Gastroesophageal sphincter (tissue), 4 donors: Measurements from ENCODE around the gene ARHGEF10L. TPM values are rescaled to one million over a fixed set of nuclear protein-coding genes. Genes with fewer than 3 reads are reported as not detected.

Experiments
- ATAC-seq: fragments of 150-250 bp; one replicate; pipeline ENCODE4 v1.9.1; 2016; ENCODE audit warnings: mild to moderate bottlenecking, moderate library complexity
- H3K27ac ChIP-seq, 4 donors: fragments of 200-600 bp; sonication (generic) in 3 of 4; 1 replicate in 3 of 4; 2 replicates in 1 of 4; pipeline ENCODE4 v1.5.1; 2016 to 2019
- H3K27me3 ChIP-seq: fragments of 200-600 bp; sonication (generic); one replicate; pipeline ENCODE4 v1.5.1; 2019
- H3K36me3 ChIP-seq, 2 donors: fragments of 200-600 bp; sonication (generic); one replicate each; pipeline ENCODE4 v1.5.1; 2019; ENCODE audit warnings: control low read depth in 1 of 2
- H3K4me1 ChIP-seq, 3 donors: fragments of 200-600 bp; sonication (generic); 1 replicate in 2 of 3; 2 replicates in 1 of 3; pipeline ENCODE4 v1.5.1; 2016 to 2019; ENCODE audit warnings: control low read depth in 2 of 3
- H3K4me3 ChIP-seq, 2 donors: fragments of 200-600 bp; sonication (generic); one replicate each; pipeline ENCODE4 v1.5.1; 2019; ENCODE audit warnings: mild to moderate bottlenecking in 1 of 2, moderate library complexity in 1 of 2
- H3K9me3 ChIP-seq, 3 donors: fragments of 200-600 bp; sonication (generic); one replicate each; pipeline ENCODE4 v1.5.1; 2017 to 2019; ENCODE audit warnings: control low read depth in 2 of 3
- EP300 ChIP-seq: sonication (generic); formaldehyde crosslinking; IDR thresholded peaks from one replicate; pipeline ENCODE4 v1.6.1; 2017; ENCODE audit warnings: antibody characterized with exemption, mild to moderate bottlenecking
- POLR2A ChIP-seq, 2 donors: fragments of 450-650 bp; IDR thresholded peaks; one replicate each; pipeline ENCODE4 v1.6.1; 2017; ENCODE audit warnings: antibody characterized with exemption in 2 of 2, mild to moderate bottlenecking in 2 of 2, moderate library complexity in 1 of 2
- POLR2AphosphoS5 ChIP-seq: sonication (generic); formaldehyde crosslinking; IDR thresholded peaks from one replicate; pipeline ENCODE4 v1.6.1; 2017; ENCODE audit warnings: antibody characterized with exemption
- WGBS, 2 donors: methylation state at CpG; one replicate each; pipeline ENCODE4 v1.1.5; 2018; ENCODE audit warnings: low coverage in 1 of 2; 5-methylcytosine and 5-hydroxymethylcytosine counted together
- total RNA-seq, 4 donors: library from RNA; depleted of rRNA; stranded (reverse); fragments of >200 nt; gene quantifications; one replicate each; pipeline ENCODE4 v1.1.0, GENCODE V29; 2016
- TF ChIP-seq, protein P1 (sequence below), 4 experiments: fragments of 200-600 bp in 2 of 4; fragments of 450-650 bp in 2 of 4; sonication (generic) in 1 of 4; IDR thresholded peaks; one replicate each; pipeline ENCODE4 v1.5.1; 2017 to 2019; ENCODE audit warnings: antibody characterized with exemption in 4 of 4, mild to moderate bottlenecking in 2 of 4, moderate library complexity in 2 of 4

Gene ARHGEF10L
- total RNA-seq, 4 donors from 2014 or later: 50.9 to 97.0 (median 80.3) TPM

- 76 to 89% methylated on average over 4 to 6 of the region's 7 CpGs for WGBS, 2 donors
- Histone ChIP-seq H3K27ac (peak overlapping the region in 3 of 4 donors; percentile 92 to 97 (median 95)), H3K27me3 (no peaks in the 10 kb centered on the region), H3K4me1 (peaks cover 7 to 89% (median 35%) of the 10 kb centered on the region in 3 donors), H3K36me3 (no peaks in the 10 kb centered on the region), H3K4me3 (no peak overlapping the region), H3K9me3 (no peaks in the 10 kb centered on the region)
- TF ChIP-seq POLR2A (IDR thresholded peaks at IDR 0.05) (no peak), EP300 (no peak), POLR2AphosphoS5 (no peak)
- TF ChIP-seq, protein P1, sequence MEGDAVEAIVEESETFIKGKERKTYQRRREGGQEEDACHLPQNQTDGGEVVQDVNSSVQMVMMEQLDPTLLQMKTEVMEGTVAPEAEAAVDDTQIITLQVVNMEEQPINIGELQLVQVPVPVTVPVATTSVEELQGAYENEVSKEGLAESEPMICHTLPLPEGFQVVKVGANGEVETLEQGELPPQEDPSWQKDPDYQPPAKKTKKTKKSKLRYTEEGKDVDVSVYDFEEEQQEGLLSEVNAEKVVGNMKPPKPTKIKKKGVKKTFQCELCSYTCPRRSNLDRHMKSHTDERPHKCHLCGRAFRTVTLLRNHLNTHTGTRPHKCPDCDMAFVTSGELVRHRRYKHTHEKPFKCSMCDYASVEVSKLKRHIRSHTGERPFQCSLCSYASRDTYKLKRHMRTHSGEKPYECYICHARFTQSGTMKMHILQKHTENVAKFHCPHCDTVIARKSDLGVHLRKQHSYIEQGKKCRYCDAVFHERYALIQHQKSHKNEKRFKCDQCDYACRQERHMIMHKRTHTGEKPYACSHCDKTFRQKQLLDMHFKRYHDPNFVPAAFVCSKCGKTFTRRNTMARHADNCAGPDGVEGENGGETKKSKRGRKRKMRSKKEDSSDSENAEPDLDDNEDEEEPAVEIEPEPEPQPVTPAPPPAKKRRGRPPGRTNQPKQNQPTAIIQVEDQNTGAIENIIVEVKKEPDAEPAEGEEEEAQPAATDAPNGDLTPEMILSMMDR (IDR thresholded peaks at IDR 0.05): no peak
- no peak for ATAC-seq
Observed at GRCh38 chr1:17557986-17558385, 18.5 kb downstream of the ARHGEF10L start.

GRCh38 chr1:17558541-17558940, 19.0 kb downstream of the ARHGEF10L start:
- TF ChIP-seq, protein P1 (IDR thresholded peaks at IDR 0.05): no peak
- TF ChIP-seq EP300 (no peak), POLR2AphosphoS5 (no peak), POLR2A (IDR thresholded peaks at IDR 0.05) (no peak)
- H3K36me3 ChIP-seq: no peaks in the 10 kb centered on the region
- ATAC-seq: no peak
- peak overlapping the region; percentile 92 to 97 (median 96) for H3K27ac ChIP-seq
- H3K4me3 ChIP-seq: no peak overlapping the region
- H3K4me1 ChIP-seq: peaks cover 7 to 91% (median 39%) of the 10 kb centered on the region in 3 donors
- WGBS, 2 donors: 80% methylated on average over 1 of the region's 3 CpGs; no CpG with 5 or more reads in 1 of the 2 donors
- H3K9me3 ChIP-seq: no peaks in the 10 kb centered on the region
- no peaks in the 10 kb centered on the region for H3K27me3 ChIP-seq

GRCh38 chr1:17558954-17559614, 19.6 kb downstream of the ARHGEF10L start:
- WGBS, 2 donors: no CpG with 5 or more reads among the region's 8 CpGs
- Histone ChIP-seq H3K4me1 (peaks cover 7 to 91% (median 44%) of the 10 kb centered on the region in 3 donors), H3K27ac (peak overlapping the region; percentile 92 to 97 (median 96)), H3K27me3 (no peaks in the 10 kb centered on the region), H3K36me3 (no peaks in the 10 kb centered on the region), H3K4me3 (no peak overlapping the region), H3K9me3 (no peaks in the 10 kb centered on the region)
- no peak for ATAC-seq
- TF ChIP-seq, protein P1 (IDR thresholded peaks at IDR 0.05): no peak
- TF ChIP-seq POLR2A (IDR thresholded peaks at IDR 0.05) (no peak), EP300 (no peak), POLR2AphosphoS5 (no peak)

DNA sequence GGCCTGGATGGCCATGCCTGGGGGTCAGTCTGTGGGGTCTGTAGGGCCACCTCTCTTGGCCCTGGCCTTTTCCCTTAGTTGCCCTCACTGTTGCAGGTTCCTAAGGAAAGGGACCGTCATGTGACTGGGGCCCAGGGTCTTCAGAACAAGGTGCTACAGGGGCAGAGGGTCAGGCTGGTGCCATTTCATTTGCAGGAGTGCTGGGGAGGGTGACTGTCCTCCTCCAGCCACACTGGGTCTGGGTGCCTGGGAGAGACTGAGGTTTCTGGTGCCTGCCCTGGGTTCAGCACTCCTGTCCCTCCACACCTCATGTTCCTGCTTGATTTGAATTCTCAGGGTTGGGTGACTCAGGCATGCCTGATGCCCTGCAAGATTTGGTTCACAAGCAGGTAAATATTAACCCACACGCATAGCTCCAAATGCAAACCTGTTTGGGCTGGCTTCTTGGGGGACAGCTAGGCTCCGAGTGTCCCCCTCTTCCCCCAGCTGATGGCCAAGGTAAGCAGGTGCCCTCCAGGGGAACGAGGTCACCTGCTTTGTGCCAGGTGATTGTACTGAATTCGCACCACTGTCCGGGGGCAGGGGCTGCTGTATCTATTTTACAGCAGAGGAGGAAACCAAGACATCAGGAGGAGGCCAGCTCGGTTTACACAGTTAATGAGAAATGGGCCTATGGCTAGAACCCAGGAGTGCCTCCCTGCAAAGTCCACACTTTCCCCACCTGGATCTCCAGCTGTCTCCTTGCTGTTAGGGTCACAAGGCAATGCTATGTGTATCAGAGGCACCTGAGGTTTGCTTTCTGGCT, 20.3 kb downstream of the ARHGEF10L start:
- Histone ChIP-seq H3K27ac (peak overlapping the region; percentile 92 to 97 (median 96)), H3K9me3 (no peaks in the 10 kb centered on the region), H3K27me3 (no peaks in the 10 kb centered on the region), H3K4me1 (peaks cover 7 to 91% (median 50%) of the 10 kb centered on the region in 3 donors), H3K36me3 (no peaks in the 10 kb centered on the region), H3K4me3 (no peak overlapping the region)
- 100% methylated on average over 1 of the region's 7 CpGs; no CpG with 5 or more reads in 1 of the 2 donors for whole genome bisulfite sequencing, 2 donors
- ATAC-seq: no peak
- TF ChIP-seq, protein P1 (IDR thresholded peaks at IDR 0.05): no peak
- no peak for TF ChIP-seq POLR2AphosphoS5
- no peak for TF ChIP-seq POLR2A (IDR thresholded peaks at IDR 0.05)
- TF ChIP-seq EP300: no peak
